Measurements from ENCODE around the gene KPNA6. TPM values are rescaled to one million over a fixed set of nuclear protein-coding genes. Genes with fewer than 3 reads are reported as not detected.

KPNA6 gene
- total RNA-seq, 1 experiment from 2014 or later = 79.9 TPM

DNA sequence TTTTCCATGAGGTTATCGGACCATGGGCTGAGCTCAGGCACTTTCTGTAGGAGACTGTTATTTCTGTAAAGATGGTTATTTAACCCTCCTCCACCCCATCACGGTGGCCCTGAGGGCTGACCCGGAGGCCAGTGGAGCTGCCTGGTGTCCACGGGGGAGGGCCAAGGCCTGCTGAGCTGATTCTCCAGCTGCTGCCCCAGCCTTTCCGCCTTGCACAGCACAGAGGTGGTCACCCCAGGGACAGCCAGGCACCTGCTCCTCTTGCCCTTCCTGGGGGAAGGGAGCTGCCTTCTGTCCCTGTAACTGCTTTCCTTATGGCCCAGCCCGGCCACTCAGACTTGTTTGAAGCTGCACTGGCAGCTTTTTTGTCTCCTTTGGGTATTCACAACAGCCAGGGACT lies 90.0 kb downstream of the KPNA6 start:
- peaks cover 22 to 43% of the 10 kb centered on the region in 2 experiments for H3K36me3 ChIP-seq (ENCODE audit: control insufficient read depth in 1 of 2, insufficient read depth in 2 of 2, low read length in 2 of 2)
- intact Hi-C loops (cut with micrococcal nuclease) = no loop called here
- no peaks in the 10 kb centered on the region for H3K27me3 ChIP-seq (ENCODE audit: insufficient read depth, low read length)
- H3K9ac ChIP-seq (ENCODE audit: low read length) = no peak overlapping the region
- RAD21 ChIA-PET (ENCODE audit: low non-redundant PET in 1 of 2, low total read pairs in 2 of 2, uncharacterized antibody in 2 of 2, unreplicated experiment in 2 of 2) = no interaction called here
- no peak for DNase-seq (ENCODE audit: low read depth, low spot score)
- TF ChIP-seq, protein P1, sequence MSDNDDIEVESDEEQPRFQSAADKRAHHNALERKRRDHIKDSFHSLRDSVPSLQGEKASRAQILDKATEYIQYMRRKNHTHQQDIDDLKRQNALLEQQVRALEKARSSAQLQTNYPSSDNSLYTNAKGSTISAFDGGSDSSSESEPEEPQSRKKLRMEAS (IDR thresholded peaks at IDR 0.05) = no peak
- no peak for TF ChIP-seq CBX3 (IDR thresholded peaks at IDR 0.05; ENCODE audit: low read depth)
- TF ChIP-seq POLR2AphosphoS5 (IDR thresholded peaks at IDR 0.05; ENCODE audit: low read depth, low read length) = no peak
- no peak for TF ChIP-seq POLR2A (IDR thresholded peaks at IDR 0.05; ENCODE audit: borderline replicate concordance, extremely low read depth, insufficient read depth, insufficient read length)
- no peak for TF ChIP-seq SP1 (IDR thresholded peaks at IDR 0.05; ENCODE audit: low read depth)
- TF ChIP-seq EZH2phosphoT487 (IDR thresholded peaks at IDR 0.05; ENCODE audit: borderline replicate concordance) = no peak
- TF ChIP-seq ZFX (IDR thresholded peaks at IDR 0.05) = no peak
- TF ChIP-seq, protein P2, sequence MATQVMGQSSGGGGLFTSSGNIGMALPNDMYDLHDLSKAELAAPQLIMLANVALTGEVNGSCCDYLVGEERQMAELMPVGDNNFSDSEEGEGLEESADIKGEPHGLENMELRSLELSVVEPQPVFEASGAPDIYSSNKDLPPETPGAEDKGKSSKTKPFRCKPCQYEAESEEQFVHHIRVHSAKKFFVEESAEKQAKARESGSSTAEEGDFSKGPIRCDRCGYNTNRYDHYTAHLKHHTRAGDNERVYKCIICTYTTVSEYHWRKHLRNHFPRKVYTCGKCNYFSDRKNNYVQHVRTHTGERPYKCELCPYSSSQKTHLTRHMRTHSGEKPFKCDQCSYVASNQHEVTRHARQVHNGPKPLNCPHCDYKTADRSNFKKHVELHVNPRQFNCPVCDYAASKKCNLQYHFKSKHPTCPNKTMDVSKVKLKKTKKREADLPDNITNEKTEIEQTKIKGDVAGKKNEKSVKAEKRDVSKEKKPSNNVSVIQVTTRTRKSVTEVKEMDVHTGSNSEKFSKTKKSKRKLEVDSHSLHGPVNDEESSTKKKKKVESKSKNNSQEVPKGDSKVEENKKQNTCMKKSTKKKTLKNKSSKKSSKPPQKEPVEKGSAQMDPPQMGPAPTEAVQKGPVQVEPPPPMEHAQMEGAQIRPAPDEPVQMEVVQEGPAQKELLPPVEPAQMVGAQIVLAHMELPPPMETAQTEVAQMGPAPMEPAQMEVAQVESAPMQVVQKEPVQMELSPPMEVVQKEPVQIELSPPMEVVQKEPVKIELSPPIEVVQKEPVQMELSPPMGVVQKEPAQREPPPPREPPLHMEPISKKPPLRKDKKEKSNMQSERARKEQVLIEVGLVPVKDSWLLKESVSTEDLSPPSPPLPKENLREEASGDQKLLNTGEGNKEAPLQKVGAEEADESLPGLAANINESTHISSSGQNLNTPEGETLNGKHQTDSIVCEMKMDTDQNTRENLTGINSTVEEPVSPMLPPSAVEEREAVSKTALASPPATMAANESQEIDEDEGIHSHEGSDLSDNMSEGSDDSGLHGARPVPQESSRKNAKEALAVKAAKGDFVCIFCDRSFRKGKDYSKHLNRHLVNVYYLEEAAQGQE (IDR thresholded peaks at IDR 0.05; ENCODE audit: low read depth) = no peak
- TF ChIP-seq FOSL1 (IDR thresholded peaks at IDR 0.05; ENCODE audit: low read depth) = no peak
- no peak for TF ChIP-seq JUND (IDR thresholded peaks at IDR 0.05)
- no peak for TF ChIP-seq CEBPB (IDR thresholded peaks at IDR 0.05; ENCODE audit: low read depth)
- TF ChIP-seq ELF1 (IDR thresholded peaks at IDR 0.05; ENCODE audit: borderline replicate concordance, low read depth) = no peak
- TF ChIP-seq RAD21 (IDR thresholded peaks at IDR 0.05; ENCODE audit: low read depth) = no peak
- no peak for TF ChIP-seq SIN3A (IDR thresholded peaks at IDR 0.05; ENCODE audit: low read depth)
- TF ChIP-seq, protein P3, sequence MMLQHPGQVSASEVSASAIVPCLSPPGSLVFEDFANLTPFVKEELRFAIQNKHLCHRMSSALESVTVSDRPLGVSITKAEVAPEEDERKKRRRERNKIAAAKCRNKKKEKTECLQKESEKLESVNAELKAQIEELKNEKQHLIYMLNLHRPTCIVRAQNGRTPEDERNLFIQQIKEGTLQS (IDR thresholded peaks at IDR 0.05) = no peak
- no peaks in the 10 kb centered on the region for H3K79me2 ChIP-seq (ENCODE audit: insufficient read depth, low read length)
- BruUV-seq (replicated peaks) = no TSS peak
- peaks cover 5 to 21% of the 10 kb centered on the region in 2 experiments; a peak in 3 of 4 replicates for H3K4me1 ChIP-seq (ENCODE audit: control insufficient read depth in 1 of 2, insufficient read depth in 2 of 2, low read length in 2 of 2)
- H3K27ac ChIP-seq (ENCODE audit: low read depth, low read length) = no peak overlapping the region
- CTCF ChIA-PET = interaction anchor here (1.1 kb wide), 1 partner anchor 13 kb away, joined by 3 read pairs; no protein-coding TSS in a partner anchor
- no peak for ATAC-seq
- H4K20me1 ChIP-seq (ENCODE audit: insufficient read depth) = no peaks in the 10 kb centered on the region; the same call in 1 of the 2 replicates
- no peaks in the 10 kb centered on the region for H3K9me3 ChIP-seq (ENCODE audit: control insufficient read depth in 1 of 2, insufficient read depth in 1 of 2, low read depth in 1 of 2, low read length in 2 of 2)
- no peaks in the 10 kb centered on the region for H3K9me2 ChIP-seq (ENCODE audit: insufficient read depth)
- POLR2A ChIA-PET = no interaction called here
- no peak overlapping the region for H3K4me3 ChIP-seq (replicated peaks in 1 of 2; ENCODE audit: low read depth in 1 of 2, low read length in 2 of 2)
- H3K4me2 ChIP-seq (ENCODE audit: low read length) = no peak overlapping the region
- no peak overlapping the region for H2AFZ ChIP-seq (ENCODE audit: low read depth, low read length, poor library complexity, severe bottlenecking)
